H1 (cell line): ENCODE data around the gene MPST. TPM values are rescaled to one million over a fixed set of nuclear protein-coding genes. Genes with fewer than 3 reads are reported as not detected.

Source experiments
- CTCF ChIA-PET: fragments of 300-600 bp; sonication (Branson Sonifier 250); formaldehyde crosslinking; loops from one replicate; lab custom pipeline; 2021; ENCODE audit not compliant: partially characterized antibody; lab: Charles Lee
- POLR2A ChIA-PET: fragments of 300-600 bp; sonication (Branson Sonifier 250); formaldehyde crosslinking; loops from one replicate; lab custom pipeline; 2021; ENCODE audit warnings: inconsistent platforms; ENCODE audit not compliant: partially characterized antibody; lab: Charles Lee
- DNase-seq, 2 experiments: peaks; one replicate each; pipeline versions ENCODE4 v3.0.0 to v3.0.0-alpha.2; 2010 to 2022; ENCODE audit warnings: low spot score in 2 of 2, low read depth in 1 of 2, mixed read lengths in 1 of 2
- FAIRE-seq: peaks from 2 replicates; lab custom pipeline; 2011; peaks lifted over from hg19 to GRCh38; lab: Jason Lieb, UNC
- H2AFZ ChIP-seq: 2 replicates; pipeline ENCODE4 v1.8.1; 2012; ENCODE audit warnings: low read length, inconsistent platforms
- H2AK5ac ChIP-seq: 2 replicates; pipeline ENCODE4 v1.6.1; 2013; ENCODE audit warnings: low read depth, low read length
- H2BK120ac ChIP-seq: replicated peaks from 2 replicates; pipeline ENCODE3; 2013; ENCODE audit warnings: low read depth, low read length, inconsistent platforms
- H2BK12ac ChIP-seq: 2 replicates; pipeline ENCODE4 v1.6.1; 2013; ENCODE audit warnings: low read depth, low read length
- H2BK15ac ChIP-seq: 2 replicates; pipeline ENCODE4 v1.6.1; 2013; ENCODE audit warnings: low read length
- H2BK20ac ChIP-seq: 2 replicates; pipeline ENCODE4 v1.6.1; 2013; ENCODE audit warnings: low read length
- H2BK5ac ChIP-seq: 2 replicates; pipeline ENCODE4 v1.6.1; 2013; ENCODE audit warnings: low read depth, low read length
- H3K14ac ChIP-seq: 2 replicates; pipeline ENCODE4 v1.6.1; 2013; ENCODE audit warnings: inconsistent platforms; ENCODE audit not compliant: insufficient read length
- H3K18ac ChIP-seq: 2 replicates; pipeline ENCODE4 v1.6.1; 2013; ENCODE audit warnings: low read length; ENCODE audit errors: extremely low read depth
- H3K23ac ChIP-seq: 2 replicates; pipeline ENCODE4 v1.6.1; 2013; ENCODE audit warnings: inconsistent platforms; ENCODE audit not compliant: insufficient read length
- H3K23me2 ChIP-seq: 2 replicates; pipeline ENCODE4 v1.6.1; 2013; ENCODE audit warnings: low read depth, low read length
- H3K27ac ChIP-seq: 2 replicates; pipeline ENCODE4 v1.6.1; 2011; ENCODE audit warnings: low read depth, low read length, inconsistent platforms
- H3K27me3 ChIP-seq, 4 experiments: replicated peaks in 1 of 4; 1 replicate in 1 of 4; 2 replicates in 3 of 4; pipeline versions ENCODE4 v1.6.1 to v1.8.1; 2011 to 2013; ENCODE audit warnings: low read length in 3 of 4, mild to moderate bottlenecking in 3 of 4, inconsistent platforms in 2 of 4, mixed read lengths in 2 of 4, moderate library complexity in 1 of 4; ENCODE audit not compliant: control insufficient read depth in 3 of 4, insufficient read depth in 3 of 4; ENCODE audit errors: extremely low read depth in 1 of 4
- H3K36me3 ChIP-seq, 4 experiments: 2 replicates each; pipeline versions ENCODE4 v1.6.1 to v1.8.1; 2011 to 2013; ENCODE audit warnings: mild to moderate bottlenecking in 4 of 4, low read length in 3 of 4, moderate library complexity in 2 of 4, control low read depth in 1 of 4, inconsistent platforms in 1 of 4; ENCODE audit not compliant: insufficient read depth in 4 of 4, control insufficient read depth in 2 of 4
- H3K4ac ChIP-seq: replicated peaks from 2 replicates; pipeline ENCODE3; 2013; ENCODE audit warnings: low read length, low read depth, mixed read lengths, inconsistent platforms; ENCODE audit not compliant: insufficient read length
- H3K4me1 ChIP-seq, 4 experiments: replicated peaks in 1 of 4; 1 replicate in 1 of 4; 2 replicates in 3 of 4; pipeline versions ENCODE4 v1.6.1 to v1.8.1; 2011 to 2013; ENCODE audit warnings: low read length in 3 of 4, inconsistent platforms in 2 of 4, mixed read lengths in 1 of 4; ENCODE audit not compliant: insufficient read depth in 4 of 4, control insufficient read depth in 3 of 4
- H3K4me2 ChIP-seq, 2 experiments: 2 replicates each; pipeline versions ENCODE4 v1.6.1 to v1.8.1; 2011 to 2013; ENCODE audit warnings: low read depth in 2 of 2, low read length in 2 of 2, control low read depth in 1 of 2, inconsistent platforms in 1 of 2, mild to moderate bottlenecking in 1 of 2; ENCODE audit not compliant: insufficient read depth in 1 of 2
- H3K4me3 ChIP-seq, 4 experiments: fragments of 200-600, 300-600 bp in 1 of 4; sonication (generic), shearing (Covaris generic), sonication (Bioruptor Twin) in 1 of 4; 2 replicates each; pipeline versions ENCODE4 v1.5.1 to v1.8.1; 2011 to 2016; ENCODE audit warnings: low read length in 4 of 4, low read depth in 3 of 4, control low read depth in 2 of 4, inconsistent platforms in 2 of 4, mild to moderate bottlenecking in 2 of 4, mixed read lengths in 1 of 4, moderate library complexity in 1 of 4; ENCODE audit not compliant: insufficient read depth in 2 of 4; ENCODE audit errors: extremely low read depth in 1 of 4
- H3K56ac ChIP-seq: replicated peaks from 2 replicates; pipeline ENCODE3; 2013; ENCODE audit warnings: low read depth, mild to moderate bottlenecking, mixed read lengths, low read length, inconsistent platforms; ENCODE audit not compliant: insufficient read length
- H3K79me1 ChIP-seq: 2 replicates; pipeline ENCODE4 v1.6.1; 2013; ENCODE audit warnings: low read depth, low read length, control low read depth
- H3K79me2 ChIP-seq, 2 experiments: 2 replicates each; pipeline versions ENCODE4 v1.6.1 to v1.8.1; 2012 to 2013; ENCODE audit warnings: low read length in 2 of 2, mild to moderate bottlenecking in 2 of 2, inconsistent platforms in 1 of 2; ENCODE audit not compliant: insufficient read depth in 2 of 2, control insufficient read depth in 1 of 2
- H3K9ac ChIP-seq, 4 experiments: replicated peaks in 1 of 4; 1 replicate in 1 of 4; 2 replicates in 3 of 4; pipeline versions ENCODE4 v1.6.1 to v1.8.1; 2011 to 2013; ENCODE audit warnings: low read depth in 3 of 4, low read length in 3 of 4, control low read depth in 2 of 4, mild to moderate bottlenecking in 2 of 4, moderate library complexity in 2 of 4, inconsistent platforms in 1 of 4; ENCODE audit errors: extremely low read depth in 1 of 4
- H3K9me3 ChIP-seq, 2 experiments: 2 replicates each; pipeline versions ENCODE4 v1.6.1 to v1.8.1; 2012 to 2013; ENCODE audit warnings: mild to moderate bottlenecking in 2 of 2, moderate library complexity in 2 of 2, control low read depth in 1 of 2, inconsistent platforms in 1 of 2, low read depth in 1 of 2, low read length in 1 of 2, mixed read lengths in 1 of 2; ENCODE audit not compliant: insufficient read depth in 2 of 2
- H4K20me1 ChIP-seq, 2 experiments: replicated peaks in 1 of 2; 2 replicates each; pipeline versions ENCODE3 to v1.8.1; 2011 to 2013; ENCODE audit warnings: inconsistent platforms in 2 of 2, low read length in 2 of 2, mild to moderate bottlenecking in 1 of 2; ENCODE audit not compliant: insufficient read depth in 2 of 2, control insufficient read depth in 1 of 2
- H4K5ac ChIP-seq: 2 replicates; pipeline ENCODE4 v1.6.1; 2013; ENCODE audit warnings: low read length, low read depth, mixed read lengths, inconsistent platforms; ENCODE audit not compliant: insufficient read length
- H4K8ac ChIP-seq: 2 replicates; pipeline ENCODE4 v1.8.0; 2013; ENCODE audit warnings: mild to moderate bottlenecking, moderate library complexity, low read length, inconsistent platforms; ENCODE audit not compliant: insufficient read depth; ENCODE audit errors: extremely low read depth
- H4K91ac ChIP-seq: replicated peaks from 2 replicates; pipeline ENCODE3; 2013; ENCODE audit warnings: low read length, mixed read lengths, inconsistent platforms; ENCODE audit not compliant: insufficient read length
- CREB1 ChIP-seq: IDR thresholded peaks from 2 replicates; pipeline ENCODE4 v1.6.1; 2012; ENCODE audit warnings: inconsistent platforms
- GABPA ChIP-seq: IDR thresholded peaks from 2 replicates; pipeline ENCODE4 v1.6.1; 2011; ENCODE audit warnings: mild to moderate bottlenecking, low read length, moderate library complexity, borderline replicate concordance; ENCODE audit not compliant: insufficient read depth
- JUND ChIP-seq: IDR thresholded peaks from 2 replicates; pipeline ENCODE4 v1.6.1; 2011; ENCODE audit warnings: mild to moderate bottlenecking, improper control_type of control experiment, low read length
- MAFK ChIP-seq: IDR thresholded peaks from 2 replicates; pipeline ENCODE4 v1.6.1; 2012; ENCODE audit warnings: low read depth, mild to moderate bottlenecking, improper control_type of control experiment, low read length
- POU5F1 ChIP-seq: IDR thresholded peaks from 2 replicates; pipeline ENCODE4 v1.6.1; 2011; ENCODE audit warnings: low read depth, mild to moderate bottlenecking, low read length, moderate library complexity
- SAP30 ChIP-seq: fragments of 300-600 bp; sonication (generic); IDR thresholded peaks from 2 replicates; pipeline ENCODE4 v1.7.1; 2012; ENCODE audit warnings: low read length, moderate library complexity, mild to moderate bottlenecking, inconsistent platforms; ENCODE audit not compliant: insufficient read depth, insufficient replicate concordance
- SP1 ChIP-seq: IDR thresholded peaks from 2 replicates; pipeline ENCODE4 v1.6.1; 2011; ENCODE audit warnings: low read depth, low read length
- SP4 ChIP-seq: IDR thresholded peaks from 2 replicates; pipeline ENCODE4 v1.6.1; 2012; ENCODE audit warnings: low read length, inconsistent platforms
- TAF7 ChIP-seq: optimal IDR thresholded peaks from 2 replicates; pipeline ENCODE3; 2011; ENCODE audit warnings: low read depth, mild to moderate bottlenecking, inconsistent platforms, low read length, moderate library complexity, borderline replicate concordance
- TCF12 ChIP-seq: IDR thresholded peaks from 2 replicates; pipeline ENCODE4 v1.6.1; 2011; ENCODE audit warnings: low read depth, mild to moderate bottlenecking, low read length
- ZNF274 ChIP-seq: IDR thresholded peaks from 2 replicates; pipeline ENCODE4 v1.7.0; 2012; ENCODE audit warnings: low read length, borderline replicate concordance; ENCODE audit errors: extremely low read depth
- WGBS, 2 experiments: shearing (Covaris generic) in 1 of 2; methylation state at CpG; one replicate each; pipeline versions ENCODE4 v1.1.6 to v1.1.7; 2013 to 2015; ENCODE audit warnings: low lambda C conversion rate in 2 of 2, mixed read lengths in 2 of 2, inconsistent platforms in 1 of 2, low coverage in 1 of 2, missing lambda C conversion rate in 1 of 2; ENCODE audit not compliant: insufficient replicate concordance in 2 of 2, insufficient coverage in 1 of 2, insufficient read length in 1 of 2; ENCODE audit errors: extremely low coverage in 1 of 2, missing lambda C conversion rate in 1 of 2; 5-methylcytosine and 5-hydroxymethylcytosine counted together
- polyA plus RNA-seq, 7 experiments: library from polyadenylated mRNA; depleted of rRNA in 3 of 7; stranded (reverse) in 5 of 7; unstranded in 2 of 7; fragments of >200 nt in 5 of 7; fragments of 200-250 nt in 2 of 7; gene quantifications; 1 replicate in 5 of 7; 2 replicates in 1 of 7; 4 replicates in 1 of 7; pipeline versions ENCODE4 v1.2.1 to v1.2.3, GENCODE V29; 2011 to 2013; ENCODE audit warnings: missing spikeins in 2 of 7, mixed read lengths in 2 of 7
- total RNA-seq: library from RNA; stranded (reverse); fragmentation: NEBNext Ultra II Directional; extraction: Animal tissue kit (Norgen Biotek cat#: 25700); gene quantifications from 2 replicates; pipeline ENCODE4 v1.2.1, GENCODE V29; 2021

Gene MPST
- total and polyA plus RNA-seq, 2 of the 8 experiments (the other 6 are each of a cell fraction or from before 2014, with no cell fraction given), result 86.0 to 124 TPM

DNA sequence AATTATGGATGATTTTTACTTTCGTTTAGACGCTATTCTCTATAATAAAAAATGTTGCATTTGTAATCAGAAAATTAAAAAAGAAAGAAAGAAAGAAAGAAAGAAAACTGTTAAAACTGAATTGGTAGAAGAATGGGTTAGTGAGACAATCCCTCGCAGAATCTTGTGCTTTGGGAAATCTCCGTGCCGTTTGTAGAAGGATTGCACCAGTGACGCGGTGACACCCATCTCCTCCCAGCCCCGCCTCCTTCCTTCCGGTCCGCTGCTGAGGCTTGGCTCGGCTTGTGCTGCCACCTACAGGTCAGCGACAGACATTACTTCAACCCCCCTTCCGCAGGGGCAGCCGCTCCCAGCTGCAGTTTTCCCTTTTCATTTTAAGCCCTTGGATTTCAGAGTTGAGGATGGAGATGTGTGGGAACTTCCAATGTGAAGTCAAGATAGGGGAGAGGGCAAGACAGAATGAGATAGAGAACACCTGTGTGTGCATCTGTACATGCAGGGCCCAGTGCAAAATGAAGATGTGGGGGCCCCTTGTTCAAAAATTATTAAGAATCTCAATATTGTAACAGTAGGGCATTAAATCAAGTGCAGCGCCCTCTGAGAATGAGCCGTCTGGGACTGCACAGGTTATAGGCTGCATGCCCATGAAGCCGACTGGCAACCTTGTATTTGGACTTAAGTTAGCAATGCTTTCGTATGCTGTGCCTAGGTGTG lies 41.4 kb upstream of the MPST start:
- no peak overlapping the region for H3K18ac ChIP-seq
- H2AFZ ChIP-seq, result peak overlapping the region; percentile 52; the same call in 1 of the 2 replicates
- no peak overlapping the region for H4K91ac ChIP-seq
- H3K27ac ChIP-seq, result no peak overlapping the region
- no peak overlapping the region for H2BK20ac ChIP-seq
- H2BK5ac ChIP-seq, result no peak overlapping the region
- ChIA-PET POLR2A (interaction anchor here (0.6 to 1.1 kb wide), 6 partner anchors 14 to 128 kb away, joined by 3 to 4 read pairs (median 4); partner anchors contain the start of gene TST), CTCF (interaction anchor here (0.7 to 11.4 kb wide), 67 partner anchors 8 to 436 kb away, joined by 3 to 96 read pairs (median 5); partner anchors contain the start of genes IFT27, KCTD17, MPST and NCF4)
- no peak overlapping the region for H2BK12ac ChIP-seq
- H2BK15ac ChIP-seq, result no peak overlapping the region
- H3K36me3 ChIP-seq, result no peaks in the 10 kb centered on the region
- no peaks in the 10 kb centered on the region for H3K23me2 ChIP-seq
- DNase-seq (peak; percentile 59 to 88), FAIRE-seq (peak; percentile 91)
- H3K4me3 ChIP-seq, result peak overlapping the region in 3 of 4 experiments; percentile 29 to 65 (median 33); a peak in 5 of 8 replicates
- no peak overlapping the region for H2BK120ac ChIP-seq
- H3K14ac ChIP-seq, result no peak overlapping the region
- no peaks in the 10 kb centered on the region; a peak in 2 of 7 replicates for H3K27me3 ChIP-seq
- no peak overlapping the region for H3K23ac ChIP-seq
- no peaks in the 10 kb centered on the region for H3K9me3 ChIP-seq
- no peak overlapping the region for H4K8ac ChIP-seq
- WGBS, 2 experiments, result 20% methylated on average over 18 of the region's 18 CpGs; no CpG with 5 or more reads in 1 of the 2 experiments
- H3K4me1 ChIP-seq, result no peaks in the 10 kb centered on the region; a peak in 1 of 7 replicates
- no peak overlapping the region for H3K9ac ChIP-seq
- no peaks in the 10 kb centered on the region for H3K79me2 ChIP-seq
- no peak overlapping the region for H2AK5ac ChIP-seq
- no peak overlapping the region for H3K56ac ChIP-seq
- no peaks in the 10 kb centered on the region for H4K20me1 ChIP-seq
- peak overlapping the region; percentile 6 to 61; a peak in 3 of 4 replicates for H3K4me2 ChIP-seq
- H3K4ac ChIP-seq, result no peak overlapping the region
- no peak overlapping the region for H4K5ac ChIP-seq
- no peaks in the 10 kb centered on the region for H3K79me1 ChIP-seq
- TF ChIP-seq TCF12 (no peak), SP1 (0 out of 2 replicates have a peak, but pooled peaks have one; percentile 30), CREB1 (peak; percentile 84), TAF7 (no peak), SAP30 (no peak), JUND (no peak), ZNF274 (no peak), MAFK (no peak), SP4 (no peak), GABPA (no peak), POU5F1 (no peak)
